Esophagus muscularis mucosa (tissue), 3 donors: ENCODE data around the gene TMEM125.

Experiments
- CTCF ChIP-seq, 3 experiments: fragments of 200-600 bp in 2 of 3; fragments of 450-650 bp in 1 of 3; sonication (generic) in 2 of 3; IDR thresholded peaks; one replicate each; pipeline ENCODE4 v1.5.1; 2017 to 2019; ENCODE audit warnings: antibody characterized with exemption in 3 of 3, mild to moderate bottlenecking in 2 of 3, moderate library complexity in 1 of 3
- POLR2A ChIP-seq: fragments of 450-650 bp; IDR thresholded peaks from one replicate; pipeline ENCODE4 v1.6.1; 2017; ENCODE audit warnings: antibody characterized with exemption, moderate library complexity, mild to moderate bottlenecking, low read depth
- POLR2AphosphoS5 ChIP-seq, 2 donors: sonication (generic); formaldehyde crosslinking; IDR thresholded peaks; one replicate each; pipeline ENCODE4 v1.6.1; 2017; ENCODE audit warnings: antibody characterized with exemption in 2 of 2

GRCh38 chr1:43314233-43314632 is 44.5 kb downstream of the TMEM125 start:
- no peak for TF ChIP-seq POLR2A
- TF ChIP-seq CTCF (IDR thresholded peaks at IDR 0.05) = no peak
- TF ChIP-seq POLR2AphosphoS5 (IDR thresholded peaks at IDR 0.05) = no peak
